ENCODE results near the gene SFXN1.
"Not testable (repeated sequence)": the region's sequence is repeated elsewhere in the genome, so short reads cannot be mapped to it uniquely, and the experiment has no call there.

Gene SFXN1

DNA sequence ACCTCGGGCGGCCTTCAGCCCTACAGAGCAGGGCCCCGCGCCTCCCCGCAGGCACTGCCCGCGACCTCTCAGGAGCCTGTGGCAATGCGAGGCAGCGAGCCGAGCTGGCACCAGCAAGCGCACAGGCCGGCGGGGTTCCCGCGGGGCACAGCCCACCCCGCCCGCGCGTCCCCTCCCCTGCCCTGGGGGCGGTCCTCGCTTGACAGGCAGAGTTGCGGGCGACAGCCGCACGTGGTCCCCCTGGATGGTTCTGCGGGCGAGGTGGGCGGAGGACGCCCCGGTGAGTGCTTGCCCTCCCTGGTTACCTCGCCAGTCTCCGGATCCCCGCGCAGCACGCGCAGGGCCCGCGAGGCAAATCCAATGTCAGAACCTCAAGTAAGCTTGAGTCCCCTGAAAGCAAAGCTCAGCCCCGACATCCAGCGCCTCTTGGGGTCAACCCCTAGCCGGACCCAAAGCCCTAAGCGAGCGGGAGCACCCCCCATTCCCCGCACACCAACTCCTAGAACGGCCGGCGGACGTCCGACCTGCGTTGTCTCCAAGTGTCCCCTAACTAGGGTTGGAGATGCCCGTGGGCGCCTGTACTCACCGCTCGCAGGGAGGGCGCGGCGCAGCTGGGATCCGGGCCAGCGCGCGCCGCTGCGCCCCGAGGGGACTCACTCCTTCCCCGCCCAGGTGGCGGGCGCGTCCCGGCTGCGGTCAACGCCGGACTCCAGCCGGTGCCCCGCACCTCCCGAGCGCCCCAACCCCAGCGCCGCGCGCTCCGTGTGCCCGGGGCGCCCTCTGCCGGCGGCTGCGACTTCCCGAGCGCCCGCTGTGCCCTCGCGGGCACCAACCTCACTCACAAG lies 34.1 kb upstream of the SFXN1 start, which contains the start of gene DRD1:
Gene DRD1, minus strand, starts transcription at position 123 of the 845 bp plus-strand sequence. CDS start 1,083 bp downstream, outside the sequence.
- peak; percentile 61 for DNase-seq (ENCODE audit: low spot score)
- ChIA-PET POLR2A (ENCODE audit: low non-redundant PET) (no interaction called here), CTCF (interaction anchor here (0.5 to 2.1 kb wide), 10 partner anchors 20 to 519 kb away, joined by 3 to 15 read pairs (median 4); no protein-coding TSS in a partner anchor)
- TF ChIP-seq, protein P1, sequence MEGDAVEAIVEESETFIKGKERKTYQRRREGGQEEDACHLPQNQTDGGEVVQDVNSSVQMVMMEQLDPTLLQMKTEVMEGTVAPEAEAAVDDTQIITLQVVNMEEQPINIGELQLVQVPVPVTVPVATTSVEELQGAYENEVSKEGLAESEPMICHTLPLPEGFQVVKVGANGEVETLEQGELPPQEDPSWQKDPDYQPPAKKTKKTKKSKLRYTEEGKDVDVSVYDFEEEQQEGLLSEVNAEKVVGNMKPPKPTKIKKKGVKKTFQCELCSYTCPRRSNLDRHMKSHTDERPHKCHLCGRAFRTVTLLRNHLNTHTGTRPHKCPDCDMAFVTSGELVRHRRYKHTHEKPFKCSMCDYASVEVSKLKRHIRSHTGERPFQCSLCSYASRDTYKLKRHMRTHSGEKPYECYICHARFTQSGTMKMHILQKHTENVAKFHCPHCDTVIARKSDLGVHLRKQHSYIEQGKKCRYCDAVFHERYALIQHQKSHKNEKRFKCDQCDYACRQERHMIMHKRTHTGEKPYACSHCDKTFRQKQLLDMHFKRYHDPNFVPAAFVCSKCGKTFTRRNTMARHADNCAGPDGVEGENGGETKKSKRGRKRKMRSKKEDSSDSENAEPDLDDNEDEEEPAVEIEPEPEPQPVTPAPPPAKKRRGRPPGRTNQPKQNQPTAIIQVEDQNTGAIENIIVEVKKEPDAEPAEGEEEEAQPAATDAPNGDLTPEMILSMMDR (conservative IDR thresholded peaks at IDR 0.05; ENCODE audit: low read depth), result peak; percentile 84
- H3K27ac ChIP-seq, result no peak within 1 kb of the TSS

GRCh38 chr5:175444905-175445456 lies 33.4 kb upstream of the SFXN1 start:
- no peak for DNase-seq (ENCODE audit: low spot score)
- ChIA-PET POLR2A (ENCODE audit: low non-redundant PET) (no interaction called here), CTCF (interaction anchor here (0.6 to 2.1 kb wide), 4 partner anchors 19 to 520 kb away, joined by 3 to 15 read pairs (median 7); no protein-coding TSS in a partner anchor)
- TF ChIP-seq, protein P1 (conservative IDR thresholded peaks at IDR 0.05; ENCODE audit: low read depth), result peak; percentile 51
- H3K27ac ChIP-seq, result no peak overlapping the region

GRCh38 chr5:175446378-175446777 lies 32.0 kb upstream of the SFXN1 start:
- CTCF ChIA-PET, result interaction anchor here (0.6 to 1.3 kb wide), 2 partner anchors 69 to 495 kb away, joined by 3 to 5 read pairs; no protein-coding TSS in a partner anchor
- H3K27ac ChIP-seq; DNase-seq (ENCODE audit: low spot score); POLR2A ChIA-PET (ENCODE audit: low non-redundant PET): not testable (repeated sequence)

DNA sequence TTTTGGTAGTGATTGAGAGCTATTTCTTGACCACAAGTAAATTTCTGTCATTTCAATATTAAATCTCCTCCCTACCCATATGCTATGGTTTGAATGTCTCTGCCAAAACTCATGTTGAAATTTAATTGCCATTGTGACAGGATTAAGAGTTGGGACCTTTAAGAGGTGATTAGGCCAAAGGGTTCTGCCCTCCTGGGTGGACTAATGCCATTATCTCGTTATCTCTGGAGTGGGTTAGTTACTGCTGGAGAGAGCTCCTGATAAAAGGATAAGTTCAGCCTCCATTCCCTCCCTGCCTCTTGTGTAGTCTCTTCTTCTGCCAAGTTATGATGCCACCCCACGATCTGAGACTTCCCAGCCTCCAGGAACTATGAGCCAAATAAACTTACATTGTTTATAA lies 30.8 kb upstream of the SFXN1 start:
- CTCF ChIA-PET, result interaction anchor here (1.8 kb wide), 1 partner anchor 17 kb away, joined by 10 read pairs; no protein-coding TSS in a partner anchor
- DNase-seq (ENCODE audit: low spot score), result no peak
- TF ChIP-seq, protein P1 (conservative IDR thresholded peaks at IDR 0.05; ENCODE audit: low read depth), result no peak
- H3K27ac ChIP-seq, result no peak overlapping the region
- POLR2A ChIA-PET (ENCODE audit: low non-redundant PET), result no interaction called here

- ChIA-PET POLR2A (ENCODE audit: low non-redundant PET) (no interaction called here), CTCF (interaction anchor here (0.9 to 1.8 kb wide), 2 partner anchors 16 to 497 kb away, joined by 3 to 10 read pairs; no protein-coding TSS in a partner anchor)
- TF ChIP-seq, protein P1 (conservative IDR thresholded peaks at IDR 0.05; ENCODE audit: low read depth), result no peak
- no peak for DNase-seq (ENCODE audit: low spot score)
- no peak overlapping the region for H3K27ac ChIP-seq
Observed at GRCh38 chr5:175448276-175448675, 30.1 kb upstream of the SFXN1 start.

- CTCF ChIA-PET, result interaction anchor here (1.8 kb wide), 1 partner anchor 12 kb away, joined by 5 read pairs; no protein-coding TSS in a partner anchor
- no peak for DNase-seq (ENCODE audit: low spot score)
- POLR2A ChIA-PET (ENCODE audit: low non-redundant PET), result no interaction called here
- no peak overlapping the region for H3K27ac ChIP-seq
- TF ChIP-seq, protein P1 (conservative IDR thresholded peaks at IDR 0.05; ENCODE audit: low read depth), result no peak
Observed at GRCh38 chr5:175452166-175452565, 26.2 kb upstream of the SFXN1 start.

DNA sequence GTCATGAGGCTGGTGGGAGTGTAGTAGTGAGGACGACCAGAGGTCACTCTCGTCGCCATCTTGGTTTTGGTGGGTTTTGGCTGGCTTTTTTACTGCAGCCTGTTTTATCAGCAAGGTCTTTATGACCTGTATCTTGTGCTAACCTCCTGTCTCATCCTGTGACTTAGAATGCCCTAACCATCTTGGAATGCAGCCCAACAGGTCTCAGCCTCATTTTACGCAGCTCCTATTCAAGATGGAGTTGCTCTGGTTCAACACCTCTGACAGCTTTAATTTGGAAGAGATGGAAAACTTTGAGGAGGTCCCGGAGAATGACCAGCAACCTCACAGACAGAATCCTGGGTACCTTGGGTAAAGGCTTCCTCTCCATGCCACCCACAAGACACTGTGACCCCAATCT lies 24.0 kb upstream of the SFXN1 start:
- DNase-seq (ENCODE audit: low spot score); POLR2A ChIA-PET (ENCODE audit: low non-redundant PET); H3K27ac ChIP-seq: not testable (repeated sequence)
- CTCF ChIA-PET, result interaction anchor here (0.6 to 0.7 kb wide), 2 partner anchors 544 to 1006 kb away, joined by 3 to 4 read pairs; no protein-coding TSS in a partner anchor

Data from RWPE1 (cell line).